Osteocyte (in vitro differentiated cells): ENCODE data around the gene ACBD4. TPM values are rescaled to one million over a fixed set of nuclear protein-coding genes. Genes with fewer than 3 reads are reported as not detected.

Experiments
- DNase-seq: peaks from one replicate; pipeline ENCODE4 v3.0.0; 2021; ENCODE audit warnings: mixed read lengths; ENCODE audit not compliant: unreplicated experiment; ENCODE audit errors: extremely low spot score
- H3K27ac Mint-ChIP-seq: one replicate; pipeline ENCODE4 v1.8.0; 2021; ENCODE audit warnings: mild to moderate bottlenecking, mixed read lengths; ENCODE audit not compliant: unreplicated experiment
- H3K27me3 Mint-ChIP-seq: one replicate; pipeline ENCODE4 v1.8.0; 2021; ENCODE audit warnings: mixed read lengths; ENCODE audit not compliant: unreplicated experiment
- H3K36me3 Mint-ChIP-seq: one replicate; pipeline ENCODE4 v1.8.0; 2021; ENCODE audit warnings: mixed read lengths; ENCODE audit not compliant: unreplicated experiment
- H3K4me1 Mint-ChIP-seq: one replicate; pipeline ENCODE4 v1.8.0; 2021; ENCODE audit warnings: mixed read lengths; ENCODE audit not compliant: unreplicated experiment
- H3K4me3 Mint-ChIP-seq: one replicate; pipeline ENCODE4 v1.8.0; 2021; ENCODE audit warnings: mild to moderate bottlenecking, moderate library complexity, mixed read lengths; ENCODE audit not compliant: unreplicated experiment
- H3K9me3 Mint-ChIP-seq: one replicate; pipeline ENCODE4 v1.8.0; 2021; ENCODE audit warnings: mixed read lengths; ENCODE audit not compliant: unreplicated experiment
- total RNA-seq: library from RNA; stranded (reverse); gene quantifications from 2 replicates; pipeline ENCODE4 v1.2.1, GENCODE V29; 2021
- TF ChIP-seq, protein P1 (sequence below): fragments of 200-600 bp; sonication (generic); IDR thresholded peaks from 2 replicates; pipeline ENCODE4 v1.5.0; 2021; ENCODE audit warnings: antibody characterized with exemption, mild to moderate bottlenecking, moderate library complexity

The ACBD4 gene
- total RNA-seq, 1 donor from 2014 or later = 8.1 TPM

DNA sequence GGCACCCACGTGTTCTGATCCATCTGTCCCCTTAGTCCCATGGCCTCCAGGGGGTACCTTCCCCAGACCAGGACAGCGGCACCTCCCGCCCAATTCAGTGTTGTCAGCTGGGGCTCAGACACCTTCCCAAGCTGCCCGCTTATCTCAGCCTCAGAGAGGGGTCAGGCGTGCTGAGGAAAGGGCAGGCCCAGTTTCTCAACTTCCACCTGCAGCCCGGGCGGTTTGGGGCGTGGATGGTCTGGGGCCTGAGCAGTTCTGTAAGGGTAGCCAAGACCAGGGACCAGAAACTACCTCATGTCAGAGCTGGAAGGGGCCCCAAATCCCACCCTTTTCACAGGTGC is 8.3 kb upstream of the ACBD4 start:
- no peaks in the 10 kb centered on the region for H3K27me3 Mint-ChIP-seq
- H3K4me1 Mint-ChIP-seq = peaks cover 76% of the 10 kb centered on the region
- no peaks in the 10 kb centered on the region for H3K9me3 Mint-ChIP-seq
- TF ChIP-seq, protein P1, sequence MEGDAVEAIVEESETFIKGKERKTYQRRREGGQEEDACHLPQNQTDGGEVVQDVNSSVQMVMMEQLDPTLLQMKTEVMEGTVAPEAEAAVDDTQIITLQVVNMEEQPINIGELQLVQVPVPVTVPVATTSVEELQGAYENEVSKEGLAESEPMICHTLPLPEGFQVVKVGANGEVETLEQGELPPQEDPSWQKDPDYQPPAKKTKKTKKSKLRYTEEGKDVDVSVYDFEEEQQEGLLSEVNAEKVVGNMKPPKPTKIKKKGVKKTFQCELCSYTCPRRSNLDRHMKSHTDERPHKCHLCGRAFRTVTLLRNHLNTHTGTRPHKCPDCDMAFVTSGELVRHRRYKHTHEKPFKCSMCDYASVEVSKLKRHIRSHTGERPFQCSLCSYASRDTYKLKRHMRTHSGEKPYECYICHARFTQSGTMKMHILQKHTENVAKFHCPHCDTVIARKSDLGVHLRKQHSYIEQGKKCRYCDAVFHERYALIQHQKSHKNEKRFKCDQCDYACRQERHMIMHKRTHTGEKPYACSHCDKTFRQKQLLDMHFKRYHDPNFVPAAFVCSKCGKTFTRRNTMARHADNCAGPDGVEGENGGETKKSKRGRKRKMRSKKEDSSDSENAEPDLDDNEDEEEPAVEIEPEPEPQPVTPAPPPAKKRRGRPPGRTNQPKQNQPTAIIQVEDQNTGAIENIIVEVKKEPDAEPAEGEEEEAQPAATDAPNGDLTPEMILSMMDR = no peak
- H3K4me3 Mint-ChIP-seq = peak overlapping the region; percentile 22
- H3K27ac Mint-ChIP-seq = peak overlapping the region; percentile 95
- H3K36me3 Mint-ChIP-seq = no peaks in the 10 kb centered on the region
- no peak for DNase-seq

DNA sequence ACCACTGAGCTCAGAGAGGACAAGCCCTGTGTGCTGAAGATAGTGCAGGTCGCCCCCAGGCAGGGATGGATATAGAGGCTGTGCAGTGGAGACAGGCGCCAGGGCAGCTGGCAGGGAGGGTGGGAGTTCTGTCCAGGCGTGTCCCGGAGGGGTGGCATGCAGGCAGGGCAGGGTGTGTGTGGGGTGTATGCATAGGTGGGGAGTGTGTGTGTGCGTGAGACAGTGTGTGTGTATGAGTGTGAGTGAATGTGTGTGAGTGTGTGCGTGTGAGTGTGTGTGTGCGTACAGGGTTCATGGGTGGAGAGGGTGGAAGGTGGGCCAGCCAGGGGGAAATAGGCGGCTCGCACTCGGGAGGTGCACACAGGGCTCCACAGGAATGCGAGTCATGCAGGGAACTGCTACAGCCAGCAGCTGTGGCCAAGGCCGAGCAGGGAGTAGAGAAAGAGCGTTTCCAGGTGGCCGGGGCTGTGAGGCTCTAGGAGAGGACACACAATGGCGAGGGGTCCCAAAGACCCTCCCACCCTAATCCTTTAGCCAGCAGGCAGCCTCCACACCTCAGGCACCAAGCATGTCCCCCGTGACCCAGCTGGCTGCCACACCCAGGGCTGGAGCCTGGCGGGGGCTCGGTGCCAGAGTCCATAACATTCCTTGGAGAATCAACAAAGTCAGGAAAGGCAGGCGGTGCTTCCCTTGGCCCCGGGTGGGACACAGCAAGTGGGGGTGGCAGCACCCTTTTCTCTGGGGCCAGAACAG is 7.8 kb upstream of the ACBD4 start:
- H3K4me1 Mint-ChIP-seq = peaks cover 71% of the 10 kb centered on the region
- no peaks in the 10 kb centered on the region for H3K27me3 Mint-ChIP-seq
- TF ChIP-seq, protein P1 = no peak
- peak overlapping the region; percentile 95 for H3K27ac Mint-ChIP-seq
- no peak for DNase-seq
- peak overlapping the region; percentile 50 for H3K4me3 Mint-ChIP-seq
- H3K9me3 Mint-ChIP-seq = no peaks in the 10 kb centered on the region
- no peaks in the 10 kb centered on the region for H3K36me3 Mint-ChIP-seq

GRCh38 chr17:45128331-45128730 is 7.2 kb upstream of the ACBD4 start:
- Mint-ChIP-seq H3K36me3 (no peaks in the 10 kb centered on the region), H3K27me3 (no peaks in the 10 kb centered on the region), H3K4me3 (no peak overlapping the region), H3K9me3 (no peaks in the 10 kb centered on the region), H3K4me1 (peaks cover 65% of the 10 kb centered on the region), H3K27ac (peak overlapping the region; percentile 95)
- TF ChIP-seq, protein P1 = no peak
- DNase-seq = no peak

GRCh38 chr17:45128989-45129388 is 6.5 kb upstream of the ACBD4 start:
- TF ChIP-seq, protein P1 = no peak
- Mint-ChIP-seq H3K27ac (peak overlapping the region; percentile 95), H3K27me3 (no peaks in the 10 kb centered on the region), H3K4me1 (peaks cover 64% of the 10 kb centered on the region), H3K4me3 (no peak overlapping the region), H3K36me3 (no peaks in the 10 kb centered on the region), H3K9me3 (no peaks in the 10 kb centered on the region)
- DNase-seq = no peak

DNA sequence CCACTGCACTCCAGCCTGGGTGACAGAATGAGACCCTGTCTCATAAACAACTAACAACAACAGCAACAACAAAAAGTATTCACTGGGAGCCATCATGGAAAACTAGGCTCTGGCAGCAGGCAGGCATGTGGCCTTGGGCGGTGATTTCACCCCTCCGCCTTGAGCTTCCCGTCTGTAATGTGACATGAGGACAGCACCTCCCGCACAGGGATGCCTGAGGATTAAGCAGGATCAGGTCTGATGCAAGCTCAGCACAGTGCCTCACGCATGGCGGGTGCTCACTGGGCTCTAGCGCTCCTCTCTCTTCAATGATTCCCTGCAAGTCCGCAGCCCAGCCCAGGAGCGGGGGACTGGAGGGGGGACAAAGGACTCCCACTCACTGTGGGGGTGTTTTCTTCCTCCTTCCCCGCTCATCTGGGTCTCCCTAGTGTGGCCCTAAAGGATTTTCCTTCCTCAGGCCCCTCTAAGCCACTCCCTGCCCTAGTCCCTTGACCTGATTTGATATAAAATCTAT is 6.0 kb upstream of the ACBD4 start:
- no peak for DNase-seq
- TF ChIP-seq, protein P1 = no peak
- peak overlapping the region; percentile 95 for H3K27ac Mint-ChIP-seq

More for the DNA sequence above, 6.0 kb upstream of the ACBD4 start:
- no peaks in the 10 kb centered on the region for H3K36me3 Mint-ChIP-seq
- H3K4me3 Mint-ChIP-seq = no peak overlapping the region
- no peaks in the 10 kb centered on the region for H3K27me3 Mint-ChIP-seq
- H3K9me3 Mint-ChIP-seq = no peaks in the 10 kb centered on the region
- H3K4me1 Mint-ChIP-seq = peaks cover 59% of the 10 kb centered on the region
